ENCODE data around the gene CEP112. TPM values are rescaled to one million over a fixed set of nuclear protein-coding genes. Genes with fewer than 3 reads are reported as not detected.

The CEP112 gene
- total RNA-seq, 1 experiment from 2014 or later, result 5.4 TPM

- Mint-ChIP-seq H3K4me3 (ENCODE audit: low read depth, unreplicated experiment) (no peak overlapping the region), H3K36me3 (ENCODE audit: insufficient read depth, unreplicated experiment) (no peaks in the 10 kb centered on the region), H3K4me1 (ENCODE audit: low read depth, unreplicated experiment) (no peaks in the 10 kb centered on the region), H3K27me3 (ENCODE audit: unreplicated experiment) (no peaks in the 10 kb centered on the region), H3K27ac (ENCODE audit: unreplicated experiment) (no peak overlapping the region), H3K9me3 (ENCODE audit: low read depth, unreplicated experiment) (no peaks in the 10 kb centered on the region)
- CTCF ChIA-PET, result no interaction called here
- TF ChIP-seq CTCF (IDR thresholded peaks at IDR 0.05; ENCODE audit: unreplicated experiment), result no peak
- no peak for DNase-seq
- intact Hi-C loops (cut with micrococcal nuclease; ENCODE audit: unreplicated experiment), result no loop called here
- no TSS peak for BruUV-seq (replicated peaks)
Observed at GRCh38 chr17:65916425-65916824, 275.5 kb downstream of the CEP112 start.

GRCh38 chr17:65914784-65915342 is 277.1 kb downstream of the CEP112 start:
- Mint-ChIP-seq H3K36me3 (ENCODE audit: insufficient read depth, unreplicated experiment) (no peaks in the 10 kb centered on the region), H3K9me3 (ENCODE audit: low read depth, unreplicated experiment) (peaks cover 9% of the 10 kb centered on the region), H3K4me3 (ENCODE audit: low read depth, unreplicated experiment) (no peak overlapping the region), H3K27me3 (ENCODE audit: unreplicated experiment) (peaks cover 11% of the 10 kb centered on the region), H3K4me1 (ENCODE audit: low read depth, unreplicated experiment) (no peaks in the 10 kb centered on the region), H3K27ac (ENCODE audit: unreplicated experiment) (no peak overlapping the region)
- no peak for TF ChIP-seq CTCF (IDR thresholded peaks at IDR 0.05; ENCODE audit: unreplicated experiment)
- DNase-seq, result no peak
- CTCF ChIA-PET, result interaction anchor here (0.7 kb wide), 1 partner anchor 14 kb away, joined by 4 read pairs; no protein-coding TSS in a partner anchor
- BruUV-seq (replicated peaks), result no TSS peak
- intact Hi-C loops (cut with micrococcal nuclease; ENCODE audit: unreplicated experiment), result no loop called here

GRCh38 chr17:65913326-65913850 is 278.5 kb downstream of the CEP112 start:
- no peaks in the 10 kb centered on the region for H3K36me3 Mint-ChIP-seq (ENCODE audit: insufficient read depth, unreplicated experiment)
- peaks cover 9% of the 10 kb centered on the region for H3K9me3 Mint-ChIP-seq (ENCODE audit: low read depth, unreplicated experiment)
- CTCF ChIA-PET, result no interaction called here
- intact Hi-C loops (cut with micrococcal nuclease; ENCODE audit: unreplicated experiment), result no loop called here
- TF ChIP-seq CTCF (IDR thresholded peaks at IDR 0.05; ENCODE audit: unreplicated experiment), result no peak
- H3K27ac Mint-ChIP-seq (ENCODE audit: unreplicated experiment), result no peak overlapping the region
- no peak for DNase-seq
- peaks cover 22% of the 10 kb centered on the region for H3K27me3 Mint-ChIP-seq (ENCODE audit: unreplicated experiment)
- no TSS peak for BruUV-seq (replicated peaks)
- no peaks in the 10 kb centered on the region for H3K4me1 Mint-ChIP-seq (ENCODE audit: low read depth, unreplicated experiment)
- H3K4me3 Mint-ChIP-seq (ENCODE audit: low read depth, unreplicated experiment), result no peak overlapping the region

GRCh38 chr17:65910836-65911235 is 281.1 kb downstream of the CEP112 start:
- no peaks in the 10 kb centered on the region for H3K4me1 Mint-ChIP-seq (ENCODE audit: low read depth, unreplicated experiment)
- intact Hi-C loops (cut with micrococcal nuclease; ENCODE audit: unreplicated experiment), result no loop called here
- no peaks in the 10 kb centered on the region for H3K36me3 Mint-ChIP-seq (ENCODE audit: insufficient read depth, unreplicated experiment)

More at GRCh38 chr17:65910836-65911235, 281.1 kb downstream of the CEP112 start:
- TF ChIP-seq CTCF (IDR thresholded peaks at IDR 0.05; ENCODE audit: unreplicated experiment), result no peak
- Mint-ChIP-seq H3K9me3 (ENCODE audit: low read depth, unreplicated experiment) (peaks cover 9% of the 10 kb centered on the region), H3K27me3 (ENCODE audit: unreplicated experiment) (peaks cover 22% of the 10 kb centered on the region), H3K4me3 (ENCODE audit: low read depth, unreplicated experiment) (no peak overlapping the region), H3K27ac (ENCODE audit: unreplicated experiment) (no peak overlapping the region)
- no peak for DNase-seq
- no TSS peak for BruUV-seq (replicated peaks)
- CTCF ChIA-PET, result no interaction called here

Data from Calu3 (cell line).